Liver (tissue), 9 donors: Measurements from ENCODE around the gene NCOR2. TPM values are rescaled to one million over a fixed set of nuclear protein-coding genes. Genes with fewer than 3 reads are reported as not detected.

Experiments
- DNase-seq: peaks from one replicate; pipeline ENCODE4 v3.0.0-alpha.2; 2017; ENCODE audit warnings: low spot score
- H3K27ac ChIP-seq, 2 donors: one replicate each; pipeline ENCODE4 v1.7.0; 2013; ENCODE audit warnings: inconsistent platforms in 2 of 2, low read length in 2 of 2, control low read depth in 1 of 2, low read depth in 1 of 2, mild to moderate bottlenecking in 1 of 2
- H3K27me3 ChIP-seq, 4 donors: one replicate each; pipeline versions ENCODE4 v1.6.1 to v1.7.0; 2013; ENCODE audit warnings: low read length in 3 of 4, inconsistent platforms in 1 of 4, mild to moderate bottlenecking in 1 of 4, moderate library complexity in 1 of 4; ENCODE audit not compliant: control insufficient read depth in 4 of 4, insufficient read depth in 4 of 4
- H3K36me3 ChIP-seq, 4 donors: one replicate each; pipeline versions ENCODE4 v1.6.1 to v1.7.0; 2013; ENCODE audit warnings: low read length in 3 of 4, mild to moderate bottlenecking in 3 of 4, low read depth in 1 of 4, moderate library complexity in 1 of 4; ENCODE audit not compliant: control insufficient read depth in 4 of 4, insufficient read depth in 3 of 4
- H3K4me1 ChIP-seq, 4 donors: one replicate each; pipeline versions ENCODE4 v1.6.1 to v1.7.0; 2013; ENCODE audit warnings: low read length in 3 of 4, mild to moderate bottlenecking in 3 of 4, moderate library complexity in 1 of 4; ENCODE audit not compliant: control insufficient read depth in 4 of 4, insufficient read depth in 4 of 4
- H3K4me3 ChIP-seq, 3 donors: one replicate each; pipeline versions ENCODE4 v1.6.1 to v1.7.0; 2013; ENCODE audit warnings: low read length in 3 of 3, control low read depth in 1 of 3, low read depth in 1 of 3, mild to moderate bottlenecking in 1 of 3
- H3K9ac ChIP-seq, 2 donors: one replicate each; pipeline ENCODE4 v1.7.0; 2013; ENCODE audit warnings: low read length in 2 of 2, mild to moderate bottlenecking in 2 of 2, moderate library complexity in 2 of 2, control low read depth in 1 of 2, low read depth in 1 of 2
- H3K9me3 ChIP-seq, 4 donors: one replicate each; pipeline versions ENCODE4 v1.6.1 to v1.7.0; 2013; ENCODE audit warnings: low read length in 3 of 4; ENCODE audit not compliant: control insufficient read depth in 4 of 4
- ATF3 ChIP-seq: IDR thresholded peaks from 2 replicates; pipeline ENCODE4 v1.6.1; 2016; ENCODE audit warnings: antibody characterized with exemption
- CTCF ChIP-seq: fragments of 150-350 bp; IDR thresholded peaks from 2 replicates; pipeline ENCODE4 v1.5.1; 2017; ENCODE audit warnings: improper control_type of control experiment, low read depth, low read length; ENCODE audit not compliant: missing input control
- EGR1 ChIP-seq, 2 donors: IDR thresholded peaks; 2 replicates each; pipeline ENCODE4 v1.6.1; 2016 to 2018; ENCODE audit warnings: antibody characterized with exemption in 2 of 2, low read depth in 2 of 2
- FOXA2 ChIP-seq: IDR thresholded peaks from 2 replicates; pipeline ENCODE4 v1.6.1; 2016; ENCODE audit warnings: antibody characterized with exemption
- GABPA ChIP-seq, 2 donors: IDR thresholded peaks in 1 of 2; conservative IDR thresholded peaks in 1 of 2; 2 replicates each; pipeline ENCODE4 v1.6.1; 2016; ENCODE audit warnings: antibody characterized with exemption in 2 of 2, mild to moderate bottlenecking in 1 of 2, moderate library complexity in 1 of 2
- HNF4G ChIP-seq: IDR thresholded peaks from 2 replicates; pipeline ENCODE4 v1.6.1; 2016; ENCODE audit warnings: antibody characterized with exemption
- JUND ChIP-seq, 2 donors: IDR thresholded peaks; 2 replicates each; pipeline ENCODE4 v1.6.1; 2016; ENCODE audit warnings: antibody characterized with exemption in 2 of 2
- MAX ChIP-seq: IDR thresholded peaks from 2 replicates; pipeline ENCODE4 v1.6.1; 2016; ENCODE audit warnings: antibody characterized with exemption
- NR2F2 ChIP-seq: IDR thresholded peaks from 2 replicates; pipeline ENCODE4 v1.6.1; 2016; ENCODE audit warnings: antibody characterized with exemption
- RXRA ChIP-seq, 2 donors: IDR thresholded peaks; 2 replicates each; pipeline ENCODE4 v1.6.1; 2017 to 2018; ENCODE audit warnings: antibody characterized with exemption in 2 of 2, mild to moderate bottlenecking in 1 of 2
- SP1 ChIP-seq: IDR thresholded peaks from 2 replicates; pipeline ENCODE4 v1.6.1; 2018; ENCODE audit warnings: antibody characterized with exemption, mild to moderate bottlenecking
- TAF1 ChIP-seq: conservative IDR thresholded peaks from 2 replicates; pipeline ENCODE4 v1.6.1; 2016; ENCODE audit warnings: antibody characterized with exemption, mild to moderate bottlenecking
- YY1 ChIP-seq: IDR thresholded peaks from 2 replicates; pipeline ENCODE4 v1.6.1; 2016; ENCODE audit warnings: antibody characterized with exemption, mild to moderate bottlenecking
- ZBTB33 ChIP-seq: IDR thresholded peaks from 2 replicates; pipeline ENCODE4 v1.6.1; 2016; ENCODE audit warnings: antibody characterized with exemption
- WGBS: extraction: QIAGEN DNeasy Blood & Tissue Kit; methylation state at CpG from one replicate; pipeline ENCODE4 v1.1.7; 2013; 5-methylcytosine and 5-hydroxymethylcytosine counted together
- polyA plus RNA-seq, 2 donors: library from polyadenylated mRNA; stranded (reverse) in 1 of 2; unstranded in 1 of 2; fragments of 200-250 nt in 1 of 2; fragments of >200 nt in 1 of 2; fragmentation: Nextera tagmentation in 1 of 2; extraction: Ambion mirVana in 1 of 2; gene quantifications; one replicate each; pipeline versions ENCODE4 v1.2.1 to v1.2.3, GENCODE V29; 2013 to 2015
- total RNA-seq, 2 donors: library from RNA; depleted of rRNA; stranded (reverse); fragments of >200 nt; gene quantifications; one replicate each; pipeline ENCODE4 v1.2.3, GENCODE V29; 2014
- TF ChIP-seq, protein P1 (sequence below): IDR thresholded peaks from 2 replicates; pipeline ENCODE4 v1.6.1; 2016; ENCODE audit warnings: antibody characterized with exemption, mild to moderate bottlenecking
- donor health status: healthy.
- donor health status: healthy.
- donor health status: healthy.
- donor health status: healthy.
- donor health status: healthy.

The NCOR2 gene
- total and polyA plus RNA-seq, 4 donors = 7.9 to 31.6 (median 18.1) TPM

- no peak for TF ChIP-seq NR2F2
- no peak for TF ChIP-seq CTCF
- TF ChIP-seq SP1 = no peak
- no peak for TF ChIP-seq MAX
- TF ChIP-seq GABPA (IDR thresholded peaks at IDR 0.05 in 1 of 2, conservative IDR thresholded peaks at IDR 0.05 in 1 of 2) = no peak
- no peak for TF ChIP-seq FOXA2
- no peak for TF ChIP-seq RXRA (IDR thresholded peaks at IDR 0.05)
- TF ChIP-seq HNF4G = no peak
- DNase-seq = no peak
- Histone ChIP-seq H3K9me3 (no peaks in the 10 kb centered on the region), H3K9ac (no peak overlapping the region), H3K36me3 (no peaks in the 10 kb centered on the region), H3K27ac (no peak overlapping the region), H3K27me3 (no peaks in the 10 kb centered on the region), H3K4me3 (no peak overlapping the region), H3K4me1 (peaks cover 10 to 17% (median 13%) of the 10 kb centered on the region in 4 donors)
- WGBS = 95% methylated on average over 13 of the region's 13 CpGs
These were observed 34.0 kb downstream of the NCOR2 start for GRCh38 chr12:124533456-124533855.

GRCh38 chr12:124532967-124533366 is 34.4 kb downstream of the NCOR2 start:
- WGBS = 91% methylated on average over 5 of the region's 5 CpGs
- TF ChIP-seq YY1 (no peak), CTCF (no peak), ATF3 (no peak), MAX (no peak), EGR1 (IDR thresholded peaks at IDR 0.05; ENCODE audit: low read depth in 2 of 2) (no peak), ZBTB33 (no peak), TAF1 (no peak), RXRA (IDR thresholded peaks at IDR 0.05) (no peak), GABPA (IDR thresholded peaks at IDR 0.05 in 1 of 2, conservative IDR thresholded peaks at IDR 0.05 in 1 of 2) (no peak), JUND (IDR thresholded peaks at IDR 0.05) (no peak)
- TF ChIP-seq, protein P1, sequence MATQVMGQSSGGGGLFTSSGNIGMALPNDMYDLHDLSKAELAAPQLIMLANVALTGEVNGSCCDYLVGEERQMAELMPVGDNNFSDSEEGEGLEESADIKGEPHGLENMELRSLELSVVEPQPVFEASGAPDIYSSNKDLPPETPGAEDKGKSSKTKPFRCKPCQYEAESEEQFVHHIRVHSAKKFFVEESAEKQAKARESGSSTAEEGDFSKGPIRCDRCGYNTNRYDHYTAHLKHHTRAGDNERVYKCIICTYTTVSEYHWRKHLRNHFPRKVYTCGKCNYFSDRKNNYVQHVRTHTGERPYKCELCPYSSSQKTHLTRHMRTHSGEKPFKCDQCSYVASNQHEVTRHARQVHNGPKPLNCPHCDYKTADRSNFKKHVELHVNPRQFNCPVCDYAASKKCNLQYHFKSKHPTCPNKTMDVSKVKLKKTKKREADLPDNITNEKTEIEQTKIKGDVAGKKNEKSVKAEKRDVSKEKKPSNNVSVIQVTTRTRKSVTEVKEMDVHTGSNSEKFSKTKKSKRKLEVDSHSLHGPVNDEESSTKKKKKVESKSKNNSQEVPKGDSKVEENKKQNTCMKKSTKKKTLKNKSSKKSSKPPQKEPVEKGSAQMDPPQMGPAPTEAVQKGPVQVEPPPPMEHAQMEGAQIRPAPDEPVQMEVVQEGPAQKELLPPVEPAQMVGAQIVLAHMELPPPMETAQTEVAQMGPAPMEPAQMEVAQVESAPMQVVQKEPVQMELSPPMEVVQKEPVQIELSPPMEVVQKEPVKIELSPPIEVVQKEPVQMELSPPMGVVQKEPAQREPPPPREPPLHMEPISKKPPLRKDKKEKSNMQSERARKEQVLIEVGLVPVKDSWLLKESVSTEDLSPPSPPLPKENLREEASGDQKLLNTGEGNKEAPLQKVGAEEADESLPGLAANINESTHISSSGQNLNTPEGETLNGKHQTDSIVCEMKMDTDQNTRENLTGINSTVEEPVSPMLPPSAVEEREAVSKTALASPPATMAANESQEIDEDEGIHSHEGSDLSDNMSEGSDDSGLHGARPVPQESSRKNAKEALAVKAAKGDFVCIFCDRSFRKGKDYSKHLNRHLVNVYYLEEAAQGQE = no peak
- Histone ChIP-seq H3K9me3 (no peaks in the 10 kb centered on the region), H3K27ac (no peak overlapping the region), H3K36me3 (no peaks in the 10 kb centered on the region), H3K9ac (no peak overlapping the region), H3K4me3 (no peak overlapping the region), H3K4me1 (peaks cover 5 to 12% (median 9%) of the 10 kb centered on the region in 4 donors), H3K27me3 (no peaks in the 10 kb centered on the region)
- DNase-seq = no peak
